HG03521 (cell line): ENCODE data around the gene TNFRSF9.

Experiments used
- ATAC-seq: cut with Tn5 transposase; IDR thresholded peaks from one replicate; pipeline ENCODE4 v1.9.1; 2021; ENCODE audit warnings: mild to moderate bottlenecking, moderate library complexity; ENCODE audit not compliant: unreplicated experiment

The TNFRSF9 gene

DNA sequence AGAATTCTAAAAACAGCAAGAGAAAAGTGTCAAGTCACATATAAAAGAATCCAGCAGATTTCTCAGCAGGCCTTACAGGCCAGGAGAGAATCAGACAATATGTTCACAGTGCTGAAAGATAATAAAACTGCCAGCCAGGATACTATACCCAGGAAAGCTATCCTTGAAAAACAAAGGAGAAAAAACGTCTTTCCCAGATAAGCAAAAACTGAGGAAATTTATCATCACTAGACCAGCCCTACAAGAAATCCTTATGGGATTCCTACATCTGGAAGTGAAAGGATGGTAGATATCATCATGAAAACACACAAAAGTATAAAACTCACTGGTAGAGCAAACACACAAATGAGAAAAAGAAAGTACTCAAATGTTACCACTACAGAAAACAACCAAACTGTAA is 62.6 kb downstream of the TNFRSF9 start:
- no peak for ATAC-seq

DNA sequence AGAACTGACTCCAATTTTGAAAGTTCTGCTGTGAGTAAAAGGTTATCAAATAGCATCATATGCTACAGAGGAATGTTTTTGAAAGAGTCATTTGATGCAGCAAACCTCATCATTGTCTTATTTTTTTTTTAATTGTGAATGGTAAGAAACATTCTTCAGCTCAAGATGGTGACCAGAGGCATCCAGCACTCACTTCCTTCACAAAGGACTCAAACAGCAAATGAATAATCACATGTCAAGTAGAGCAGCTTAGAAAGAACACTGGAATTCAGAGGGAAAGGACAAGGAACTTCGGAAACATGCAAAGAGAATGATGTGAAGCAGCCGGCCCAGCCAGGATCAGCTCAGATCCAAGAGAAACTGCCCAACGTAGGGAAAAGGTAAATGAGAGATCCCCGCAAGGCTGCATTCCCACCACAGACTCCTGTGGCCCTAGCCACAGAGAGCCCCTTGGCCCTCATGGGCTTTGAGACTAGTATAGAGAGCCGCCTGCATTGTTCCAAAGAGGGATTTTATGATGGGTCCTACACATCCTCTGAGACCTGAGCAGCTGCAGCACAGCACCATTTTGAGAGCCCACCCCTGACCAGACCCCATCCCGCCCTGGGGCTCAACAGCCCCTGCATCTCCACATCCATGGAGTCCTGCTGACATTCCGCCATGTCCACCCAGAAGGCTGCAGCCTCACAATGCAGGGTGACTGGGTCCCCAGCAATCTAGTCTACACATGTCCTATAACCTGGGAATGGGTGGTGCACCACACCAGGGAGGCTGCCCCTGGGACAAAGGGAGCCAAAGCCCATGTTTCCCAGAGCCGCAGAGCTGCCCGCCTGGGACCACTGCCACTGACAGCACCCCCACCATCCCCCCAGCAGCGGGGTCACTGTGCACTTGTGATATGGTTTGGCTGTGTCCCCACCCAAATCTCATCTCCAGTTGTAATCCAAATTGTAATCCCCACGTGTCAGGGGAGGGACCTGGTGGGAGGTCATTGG is 66.5 kb downstream of the TNFRSF9 start:
- no peak for ATAC-seq

DNA sequence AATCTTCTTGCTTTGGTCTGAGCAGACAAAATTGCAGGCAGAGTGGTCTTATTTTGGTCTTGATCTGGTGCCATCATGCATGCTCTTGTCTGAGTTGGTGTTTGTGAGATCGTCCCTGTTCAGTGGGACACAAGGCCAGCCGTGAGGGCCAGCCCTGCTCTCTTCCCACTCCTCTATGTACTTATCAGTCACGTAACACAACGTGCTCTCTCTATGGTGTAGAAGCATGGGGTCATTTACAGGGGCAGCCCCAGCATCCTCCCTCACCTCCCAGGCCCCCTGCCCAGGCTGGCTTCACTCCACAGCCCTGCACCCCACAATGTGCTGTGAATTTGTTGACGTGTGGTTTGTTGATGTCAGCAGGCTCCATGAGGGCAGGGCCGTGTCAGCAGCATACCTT is 69.5 kb downstream of the TNFRSF9 start:
- ATAC-seq: no peak

DNA sequence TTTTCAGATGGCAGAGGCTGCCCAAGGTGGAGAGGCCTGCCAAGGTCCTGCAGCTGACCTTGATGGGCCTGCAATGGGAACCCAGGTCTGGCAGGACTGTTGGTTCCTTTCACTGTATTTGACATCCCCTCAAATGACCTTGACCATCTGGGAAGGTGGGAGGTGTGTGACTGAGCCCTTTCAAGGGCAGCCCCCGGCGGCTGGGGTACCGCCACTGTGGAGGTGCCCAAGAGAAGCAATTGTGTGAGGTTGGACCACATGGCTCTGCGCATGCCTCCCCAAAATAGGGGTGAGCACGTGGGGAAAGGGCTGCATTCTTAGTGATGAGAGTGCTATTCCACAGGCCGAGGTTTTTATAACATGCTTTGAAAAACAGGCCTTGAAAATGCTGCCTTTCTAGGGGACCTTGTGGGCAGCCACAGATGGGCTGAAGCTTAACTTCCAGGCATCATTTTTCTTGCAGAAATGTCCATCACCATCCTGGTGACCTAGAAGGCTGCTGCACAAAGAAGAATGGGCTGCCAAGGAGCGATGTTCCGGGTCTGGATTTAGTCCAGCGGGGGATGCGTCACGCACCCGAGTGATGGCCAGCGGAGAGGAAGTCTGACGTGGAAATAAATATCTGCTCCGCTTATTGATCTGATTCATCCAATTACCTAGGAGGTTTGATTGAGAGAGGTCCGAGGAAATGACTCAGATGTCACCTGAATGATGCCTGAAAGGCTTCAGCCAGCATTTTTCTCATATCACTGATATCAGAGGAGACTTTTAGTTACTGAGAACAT is 71.3 kb downstream of the TNFRSF9 start:
- no peak for ATAC-seq

DNA sequence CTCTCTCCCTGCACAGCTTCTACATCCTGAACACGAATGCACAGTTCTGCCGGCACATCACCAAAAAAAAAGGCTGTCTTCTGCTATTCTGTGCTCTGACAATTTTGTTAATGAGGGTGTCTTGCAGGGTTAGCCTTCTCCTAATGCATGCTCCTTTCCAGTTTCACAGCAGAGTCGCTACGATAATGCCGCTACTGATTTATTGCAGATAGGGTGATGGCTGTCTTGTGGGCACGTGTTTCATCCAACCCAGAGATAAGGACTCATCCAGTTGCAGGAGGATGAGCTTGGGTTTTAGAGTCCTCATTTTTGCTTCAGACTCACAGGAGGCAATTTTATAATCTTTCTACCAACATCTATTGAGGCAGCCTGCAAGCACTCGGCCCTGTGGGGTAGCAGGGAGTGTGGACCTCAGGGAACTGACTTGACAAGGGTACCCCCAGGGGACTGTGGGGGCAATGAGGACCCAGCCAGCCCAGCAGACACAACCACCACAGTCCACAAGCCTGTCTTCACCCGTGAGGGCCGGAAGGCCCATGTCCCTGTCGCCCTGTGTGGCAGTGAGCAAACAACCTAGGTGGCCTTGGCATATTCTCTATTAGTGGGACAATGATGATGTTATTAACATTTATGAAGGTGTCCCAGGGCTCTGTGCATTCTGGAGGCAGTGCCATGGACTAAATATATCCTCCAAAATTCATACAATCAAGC is 72.4 kb downstream of the TNFRSF9 start:
- no peak for ATAC-seq

DNA sequence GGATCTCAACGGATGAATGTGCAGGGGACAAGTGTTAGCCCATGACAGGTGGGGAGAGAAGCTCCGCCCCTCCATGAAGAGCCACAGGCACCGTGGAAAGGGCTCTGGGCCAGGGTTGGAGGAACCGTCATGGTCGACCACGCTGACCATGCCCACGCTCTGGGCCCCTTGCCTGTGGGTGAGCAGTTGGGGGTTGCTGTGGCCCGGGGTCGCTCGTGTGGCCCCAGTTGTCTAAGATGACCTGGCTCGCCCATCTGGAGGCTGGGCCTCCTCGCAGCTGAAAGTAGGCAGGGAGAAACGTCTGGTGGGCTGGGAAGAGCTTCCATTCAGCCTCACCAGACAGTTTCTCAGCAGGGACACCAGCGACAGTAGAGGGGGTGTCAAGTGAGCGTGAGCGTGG is 74.7 kb downstream of the TNFRSF9 start:
- ATAC-seq: no peak
